Ovary (tissue), 9 donors: ENCODE results near the gene COBL. TPM values are rescaled to one million over a fixed set of nuclear protein-coding genes. Genes with fewer than 3 reads are reported as not detected.

Experiments
- DNase-seq, 5 donors: peaks; one replicate each; pipeline ENCODE4 v3.0.0-alpha.2; 2019 to 2020
- H3K27ac ChIP-seq, 2 donors: fragments of 200-600 bp; one replicate each; pipeline versions ENCODE4 v1.5.1 to v1.8.0; 2019 to 2022
- H3K27me3 ChIP-seq: fragments of 200-600 bp; one replicate; pipeline ENCODE4 v1.8.0; 2022
- H3K36me3 ChIP-seq: fragments of 200-600 bp; sonication (generic); one replicate; pipeline ENCODE4 v1.5.1; 2019
- H3K4me1 ChIP-seq: one replicate; pipeline ENCODE4 v1.8.1; 2013; ENCODE audit warnings: mild to moderate bottlenecking, moderate library complexity; ENCODE audit not compliant: insufficient read depth
- H3K4me3 ChIP-seq: fragments of 200-600 bp; sonication (generic); one replicate; pipeline ENCODE4 v1.5.1; 2017
- H3K9me3 ChIP-seq, 2 donors: fragments of 200-600 bp in 1 of 2; sonication (generic) in 1 of 2; one replicate each; pipeline versions ENCODE4 v1.5.1 to v1.8.1; 2013 to 2019; ENCODE audit warnings: mild to moderate bottlenecking in 1 of 2, moderate library complexity in 1 of 2
- CTCF ChIP-seq, 3 donors: fragments of 450-650 bp in 2 of 3; fragments of 200-600 bp in 1 of 3; IDR thresholded peaks; one replicate each; pipeline versions ENCODE4 v1.5.1 to v1.8.0; 2016 to 2022; ENCODE audit warnings: antibody characterized with exemption in 3 of 3, mild to moderate bottlenecking in 1 of 3
- EP300 ChIP-seq: sonication (generic); formaldehyde crosslinking; IDR thresholded peaks from one replicate; pipeline ENCODE4 v1.6.1; 2017; ENCODE audit warnings: antibody characterized with exemption
- POLR2A ChIP-seq: fragments of 450-650 bp; IDR thresholded peaks from one replicate; pipeline ENCODE4 v1.6.1; 2017; ENCODE audit warnings: antibody characterized with exemption, mild to moderate bottlenecking, moderate library complexity
- WGBS, 3 donors: extraction: QIAGEN DNeasy Blood & Tissue Kit in 1 of 3; methylation state at CpG; one replicate each; pipeline versions ENCODE4 v1.1.5 to v1.1.7; 2013 to 2017; 5-methylcytosine and 5-hydroxymethylcytosine counted together
- intact Hi-C, 4 donors: fragments of 100-400 bp; cut with DNase I; formaldehyde crosslinking; loops; one replicate each; pipeline versions ENCODE4 v1.11.0 to v1.15.1; 2022 to 2023
- polyA plus RNA-seq, 2 donors: library from polyadenylated mRNA; stranded (reverse); fragments of 200-250 nt in 1 of 2; fragments of 350-450 nt in 1 of 2; fragmentation: Illumina TruSeq in 1 of 2; extraction: RNeasy Lipid Tissue Mini Kit (QIAGEN cat#74804) in 1 of 2; gene quantifications; one replicate each; pipeline ENCODE4 v1.2.3, GENCODE V29; 2013 to 2014
- total RNA-seq, 7 donors: library from RNA; depleted of rRNA in 2 of 7; stranded (reverse); fragments of >200 nt in 2 of 7; fragmentation: NEBNext Ultra II Directional in 3 of 7; extraction: Animal tissue kit (Norgen Biotek cat#: 25700) in 3 of 7; gene quantifications; one replicate each; pipeline versions ENCODE4 v1.1.0 to v1.2.4, GENCODE V29; 2016 to 2023
- donor health status: DM: no; HTN: no; CAD: no; lungs with moderate emphysema.
- donor health status: DM: no; HTN: no; CAD: no.
- donor health status: Bipolar disorder and iron deficiency.
- donor health status: DM: yes; HTN: yes; CAD: no.
- donor health status: DM: no; HTN: no; CAD: no.
- donor health status: DM: yes; HTN: yes; CAD: no.

The COBL gene
- total and polyA plus RNA-seq, 9 donors = 0.87 to 33.4 (median 3.9) TPM

- intact Hi-C loops = no loop called here
- TF ChIP-seq EP300 = no peak
- TF ChIP-seq POLR2A = no peak
- TF ChIP-seq CTCF (IDR thresholded peaks at IDR 0.05) = no peak
- Histone ChIP-seq H3K4me3 (no peak overlapping the region), H3K27me3 (no peaks in the 10 kb centered on the region), H3K9me3 (no peaks in the 10 kb centered on the region), H3K4me1 (no peaks in the 10 kb centered on the region), H3K27ac (no peak overlapping the region), H3K36me3 (no peaks in the 10 kb centered on the region)
- DNase-seq = no peak
- WGBS, 3 donors = 96 to 99% (median 97%) methylated on average over 2 of the region's 2 CpGs
Measured at GRCh38 chr7:51267169-51267568, 49.4 kb downstream of the COBL start.

- no peaks in the 10 kb centered on the region for H3K36me3 ChIP-seq
- H3K27ac ChIP-seq = no peak overlapping the region
- no peaks in the 10 kb centered on the region for H3K9me3 ChIP-seq
- WGBS, 3 donors = 90 to 92% (median 92%) methylated on average over 12 of the region's 12 CpGs
- no peak overlapping the region for H3K4me3 ChIP-seq
- intact Hi-C loops = no loop called here
- no peaks in the 10 kb centered on the region for H3K27me3 ChIP-seq
- TF ChIP-seq POLR2A = no peak
- TF ChIP-seq CTCF (IDR thresholded peaks at IDR 0.05) = no peak
- TF ChIP-seq EP300 = no peak
- H3K4me1 ChIP-seq = no peaks in the 10 kb centered on the region
- no peak for DNase-seq
Measured at GRCh38 chr7:51265066-51265907, 51.3 kb downstream of the COBL start.

- TF ChIP-seq CTCF (IDR thresholded peaks at IDR 0.05) (no peak), POLR2A (no peak)
- 76 to 84% (median 80%) methylated on average over 10 of the region's 10 CpGs for WGBS, 3 donors
- H3K27ac ChIP-seq = no peak overlapping the region
- no peak overlapping the region for H3K4me3 ChIP-seq
- DNase-seq = no peak
- H3K36me3 ChIP-seq = no peaks in the 10 kb centered on the region
- intact Hi-C loops = no loop called here
- no peaks in the 10 kb centered on the region for H3K9me3 ChIP-seq
- H3K27me3 ChIP-seq = no peaks in the 10 kb centered on the region
- no peaks in the 10 kb centered on the region for H3K4me1 ChIP-seq
Measured at GRCh38 chr7:51263631-51264484, 52.8 kb downstream of the COBL start.

- no peaks in the 10 kb centered on the region for H3K27me3 ChIP-seq
- TF ChIP-seq CTCF (IDR thresholded peaks at IDR 0.05) (no peak), POLR2A (no peak), EP300 (no peak)
- 73 to 79% (median 77%) methylated on average over 12 of the region's 12 CpGs for WGBS, 3 donors
- H3K4me1 ChIP-seq = no peaks in the 10 kb centered on the region
- no peaks in the 10 kb centered on the region for H3K9me3 ChIP-seq
- no peak for DNase-seq
- intact Hi-C loops = no loop called here
- H3K36me3 ChIP-seq = no peaks in the 10 kb centered on the region
- no peak overlapping the region for H3K4me3 ChIP-seq
- H3K27ac ChIP-seq = no peak overlapping the region
Measured at GRCh38 chr7:51262796-51263531, 53.6 kb downstream of the COBL start.
